CMK (cell line): ENCODE data around the gene RASSF1.
"Not testable (repeated sequence)": the region's sequence is repeated elsewhere in the genome, so short reads cannot be mapped to it uniquely, and the experiment has no call there.

Experiments
- DNase-seq: peaks from one replicate; pipeline ENCODE4 v3.0.0-alpha.2; 2010; ENCODE audit warnings: low read depth

Gene RASSF1

GRCh38 chr3:50284121-50284520 lies 56.5 kb downstream of the RASSF1 start:
- DNase-seq: not testable (repeated sequence)
